Measurements from ENCODE around the gene LYSET.
"Not testable (repeated sequence)": the region's sequence is repeated elsewhere in the genome, so short reads cannot be mapped to it uniquely, and the experiment has no call there.

The LYSET gene, protein sequence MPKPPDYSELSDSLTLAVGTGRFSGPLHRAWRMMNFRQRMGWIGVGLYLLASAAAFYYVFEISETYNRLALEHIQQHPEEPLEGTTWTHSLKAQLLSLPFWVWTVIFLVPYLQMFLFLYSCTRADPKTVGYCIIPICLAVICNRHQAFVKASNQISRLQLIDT

DNA sequence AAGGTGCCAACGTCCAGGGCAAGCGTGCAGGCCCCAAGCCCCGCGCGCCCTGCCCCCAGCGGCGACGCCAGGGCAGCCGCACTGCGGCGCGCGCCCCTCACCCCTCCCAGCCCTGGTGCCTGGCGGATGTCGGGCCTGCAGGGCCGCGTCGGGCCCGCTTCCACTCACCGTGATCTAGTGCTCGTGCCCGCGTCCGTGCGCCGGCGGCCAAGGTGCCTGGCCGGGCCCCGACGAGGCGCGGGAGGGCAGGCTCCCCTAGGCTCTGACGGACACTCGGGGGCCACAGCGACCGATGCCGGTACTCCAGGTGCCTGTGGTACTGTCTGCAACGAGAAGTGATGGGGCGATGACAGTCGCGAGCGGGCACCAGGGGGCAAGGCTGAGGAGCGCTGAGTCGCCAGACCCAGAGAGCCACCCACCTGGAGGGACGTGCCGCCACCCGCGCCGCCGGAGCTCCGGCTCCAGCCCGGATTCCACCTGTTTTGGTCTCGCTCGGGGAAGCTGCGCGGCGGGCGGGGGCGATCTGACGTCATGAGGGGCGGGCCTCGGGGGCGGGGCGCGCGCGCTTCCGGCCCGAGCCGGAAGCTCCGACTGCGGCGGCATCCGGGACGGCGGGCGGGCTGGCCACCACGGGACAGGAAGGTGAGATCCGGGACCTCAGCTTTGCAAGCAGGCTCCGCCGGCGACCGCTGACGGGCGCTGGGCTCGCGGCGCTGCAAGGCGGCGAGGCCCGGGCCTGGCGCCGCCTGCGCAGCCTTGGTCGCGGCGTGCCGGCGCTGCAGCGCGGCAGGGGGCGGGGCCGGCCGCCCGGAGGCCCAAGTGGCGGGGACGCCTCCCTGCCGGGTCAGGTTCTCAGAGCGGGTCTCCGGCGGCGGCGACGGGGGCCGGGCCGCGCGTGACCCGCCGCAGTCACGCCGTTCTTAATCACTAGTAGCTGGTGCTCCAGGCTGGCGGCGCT is at the start of gene LYSET, which contains the start of gene MOAP1:
Gene LYSET (plus strand): TSS at position 927 of the 958 bp plus-strand sequence. CDS start 89 bp downstream, outside the sequence.
Gene MOAP1 (minus strand): TSS at position 507 of the 958 bp plus-strand sequence. CDS start 655 bp downstream, outside the sequence.
- H3K4me3 ChIP-seq (ENCODE audit: low read length): peak within 1 kb of the TSS; percentile 96
- DNase-seq (ENCODE audit: low read depth): peak; percentile 74
- no peak for TF ChIP-seq CTCF (conservative IDR thresholded peaks at IDR 0.05; ENCODE audit: low read depth, low read length)

GRCh38 chr14:93135399-93135798 is 49.7 kb upstream of the LYSET start:
- DNase-seq (ENCODE audit: low read depth): no peak
- H3K4me3 ChIP-seq (ENCODE audit: low read length): no peak overlapping the region
- no peak for TF ChIP-seq CTCF (conservative IDR thresholded peaks at IDR 0.05; ENCODE audit: low read depth, low read length)

GRCh38 chr14:93136009-93136408 is 49.1 kb upstream of the LYSET start:
- no peak overlapping the region for H3K4me3 ChIP-seq (ENCODE audit: low read length)
- TF ChIP-seq CTCF (conservative IDR thresholded peaks at IDR 0.05; ENCODE audit: low read depth, low read length): no peak
- DNase-seq (ENCODE audit: low read depth): no peak

- DNase-seq (ENCODE audit: low read depth); H3K4me3 ChIP-seq (ENCODE audit: low read length): not testable (repeated sequence)
Observed at GRCh38 chr14:93136508-93136907, 48.6 kb upstream of the LYSET start.

GRCh38 chr14:93137864-93138263 is 47.3 kb upstream of the LYSET start:
- H3K4me3 ChIP-seq (ENCODE audit: low read length): no peak overlapping the region
- no peak for DNase-seq (ENCODE audit: low read depth)
- TF ChIP-seq CTCF (conservative IDR thresholded peaks at IDR 0.05; ENCODE audit: low read depth, low read length): peak; percentile 26

GRCh38 chr14:93142854-93143652 is 42.1 kb upstream of the LYSET start:
- H3K4me3 ChIP-seq (ENCODE audit: low read length): no peak overlapping the region
- no peak for DNase-seq (ENCODE audit: low read depth)
- TF ChIP-seq CTCF (conservative IDR thresholded peaks at IDR 0.05; ENCODE audit: low read depth, low read length): no peak

GRCh38 chr14:93146119-93146518 is 39.0 kb upstream of the LYSET start:
- no peak overlapping the region for H3K4me3 ChIP-seq (ENCODE audit: low read length)
- TF ChIP-seq CTCF (conservative IDR thresholded peaks at IDR 0.05; ENCODE audit: low read depth, low read length): no peak
- no peak for DNase-seq (ENCODE audit: low read depth)
